Omental fat pad (tissue), 4 donors: Measurements from ENCODE around the gene SEC62. TPM values are rescaled to one million over a fixed set of nuclear protein-coding genes. Genes with fewer than 3 reads are reported as not detected.

Experiments
- ATAC-seq: fragments of 150-250 bp; one replicate; pipeline ENCODE4 v1.9.1; 2016; ENCODE audit warnings: mild to moderate bottlenecking, moderate library complexity; ENCODE audit not compliant: low FRiP score
- DNase-seq: peaks from one replicate; pipeline ENCODE4 v3.0.0-alpha.2; 2019; ENCODE audit warnings: low spot score
- CTCF ChIP-seq, 3 donors: fragments of 450-650 bp; IDR thresholded peaks; one replicate each; pipeline ENCODE4 v1.5.1; 2016 to 2017; ENCODE audit warnings: antibody characterized with exemption in 3 of 3, mild to moderate bottlenecking in 3 of 3, moderate library complexity in 2 of 3
- total RNA-seq, 4 donors: library from RNA; depleted of rRNA; stranded (reverse); fragments of >200 nt; gene quantifications; one replicate each; pipeline ENCODE4 v1.1.0, GENCODE V29; 2016

SEC62 gene
- total RNA-seq, 4 donors from 2014 or later: 56.0 to 71.5 (median 67.2) TPM

DNA sequence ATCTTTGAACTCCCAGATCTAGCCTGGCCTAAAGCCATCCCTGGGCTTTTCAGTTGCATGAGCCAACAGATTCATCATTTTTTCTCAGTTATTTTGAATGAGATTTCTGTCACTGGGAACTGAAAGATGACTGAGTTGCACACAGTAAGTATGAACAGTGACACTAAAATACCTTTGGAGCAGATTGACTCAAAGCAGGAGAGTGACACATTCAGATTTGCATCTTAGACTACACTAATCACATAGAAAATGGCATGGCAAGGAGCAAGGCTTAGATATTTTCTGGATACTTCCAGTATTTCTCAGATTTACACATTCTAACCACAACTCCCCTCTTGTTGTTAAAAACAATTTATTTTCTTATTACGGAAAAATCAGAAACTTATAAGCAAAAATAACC, 32.8 kb downstream of the SEC62 start:
- TF ChIP-seq CTCF (IDR thresholded peaks at IDR 0.05): no peak
- no peak for ATAC-seq
- DNase-seq: no peak

DNA sequence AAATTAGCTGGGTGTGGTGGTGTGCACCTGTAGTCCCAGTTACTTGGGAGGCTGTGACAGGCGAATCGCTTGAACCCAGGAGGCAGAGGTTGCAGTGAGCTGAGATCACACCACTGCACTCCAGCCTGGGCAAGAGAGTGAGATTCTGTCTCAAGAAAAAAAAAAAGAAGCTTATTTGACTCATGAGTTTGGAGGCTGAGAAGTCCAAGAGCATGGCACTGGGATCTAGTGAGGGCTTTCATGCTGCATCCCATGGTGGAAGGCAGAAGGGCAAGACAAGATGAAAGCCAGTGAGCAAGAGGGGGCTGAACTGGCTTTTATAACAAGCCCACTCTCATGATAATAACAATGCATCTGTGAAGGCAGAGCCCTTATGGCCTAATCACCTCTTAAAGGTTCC, 33.4 kb downstream of the SEC62 start:
- DNase-seq (no peak), ATAC-seq (no peak)
- TF ChIP-seq CTCF (IDR thresholded peaks at IDR 0.05): no peak

DNA sequence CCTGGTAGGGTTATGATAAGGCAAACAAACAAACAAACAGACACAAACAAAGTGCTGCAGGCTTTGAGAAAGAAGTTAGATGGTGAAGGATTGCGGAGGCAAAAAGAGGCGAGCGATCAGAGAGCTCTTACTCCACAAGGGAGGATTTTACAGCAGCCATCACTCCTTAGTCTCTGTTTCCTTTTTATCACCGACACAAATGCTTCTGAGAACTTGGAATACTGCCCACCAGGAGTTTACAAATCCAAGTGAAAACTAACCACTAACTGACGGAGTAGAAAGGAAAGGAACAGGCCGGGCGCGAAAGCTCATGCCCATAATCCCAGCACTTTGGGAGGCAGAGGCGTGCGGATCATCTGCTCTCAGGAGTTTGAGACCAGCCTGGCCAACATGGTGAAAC, 35.6 kb downstream of the SEC62 start:
- TF ChIP-seq CTCF (IDR thresholded peaks at IDR 0.05): no peak
- ATAC-seq (no peak), DNase-seq (no peak)

- no peak for ATAC-seq
- no peak for TF ChIP-seq CTCF (IDR thresholded peaks at IDR 0.05)
- DNase-seq: no peak
Measured at GRCh38 chr3:170002879-170003278, 36.3 kb downstream of the SEC62 start.

- DNase-seq (no peak), ATAC-seq (no peak)
- TF ChIP-seq CTCF (IDR thresholded peaks at IDR 0.05): no peak
Measured at GRCh38 chr3:170003881-170004356, 37.3 kb downstream of the SEC62 start.

GRCh38 chr3:170007031-170007663, 40.5 kb downstream of the SEC62 start:
- ATAC-seq: no peak
- DNase-seq: no peak
- TF ChIP-seq CTCF (IDR thresholded peaks at IDR 0.05): no peak

DNA sequence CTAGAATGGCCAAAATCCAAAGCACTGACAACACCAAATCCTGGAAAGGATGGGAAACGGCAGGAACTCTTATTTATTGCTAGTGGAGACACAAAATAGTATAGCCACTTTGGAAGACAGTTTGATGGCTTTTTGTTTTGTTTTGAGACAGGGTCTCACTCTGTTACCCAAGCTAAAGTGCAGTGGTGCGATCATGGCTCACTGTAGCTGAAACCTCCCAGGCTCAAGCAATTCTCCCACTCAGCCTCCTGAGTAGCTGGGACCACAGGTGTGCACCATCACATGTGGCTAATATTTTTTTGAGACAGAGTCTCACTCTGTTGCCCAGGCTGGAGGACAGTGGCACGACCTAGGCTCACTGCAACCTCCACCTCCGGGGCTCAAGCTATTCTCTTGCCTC, 43.9 kb downstream of the SEC62 start:
- DNase-seq (no peak), ATAC-seq (no peak)
- no peak for TF ChIP-seq CTCF (IDR thresholded peaks at IDR 0.05)
